NCI-H128 (cell line): ENCODE data around the gene KDM5D.

ENCODE experiments used
- DNase-seq: peaks from one replicate; lab custom pipeline; 2025; ENCODE audit not compliant: unreplicated experiment; lab: John Stamatoyannopoulos, UW

KDM5D gene

GRCh38 chrY:19744381-19745378 is at the start of gene KDM5D:
TSS of gene KDM5D (minus strand) at chrY:19744726. CDS start at chrY:19744534, 192 bp downstream.
- DNase-seq, result no peak

- no peak for DNase-seq
Measured at GRCh38 chrY:19768375-19768774, 23.8 kb upstream of the KDM5D start.

DNA sequence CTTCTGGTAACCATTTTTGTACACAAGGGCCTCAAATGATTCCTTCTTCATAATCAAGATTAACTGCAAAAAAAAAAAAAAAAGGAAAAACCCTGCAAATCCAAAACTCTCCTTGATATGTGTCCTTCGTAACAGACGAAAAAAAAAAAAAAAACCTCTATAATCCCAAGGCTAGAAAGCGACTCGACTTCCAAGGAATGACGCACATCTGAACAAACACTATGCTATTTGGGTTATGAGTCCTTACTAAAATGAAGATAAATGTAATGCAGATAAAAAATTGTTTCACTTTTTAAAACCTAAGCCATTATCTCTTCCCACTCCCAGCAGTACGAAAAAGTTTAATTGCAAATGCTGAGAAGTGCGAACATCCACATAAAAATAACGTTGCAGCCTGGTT is 1.2 kb downstream of the KDM5D start:
- DNase-seq, result no peak

GRCh38 chrY:19742153-19742552 is 2.4 kb downstream of the KDM5D start:
- no peak for DNase-seq

DNA sequence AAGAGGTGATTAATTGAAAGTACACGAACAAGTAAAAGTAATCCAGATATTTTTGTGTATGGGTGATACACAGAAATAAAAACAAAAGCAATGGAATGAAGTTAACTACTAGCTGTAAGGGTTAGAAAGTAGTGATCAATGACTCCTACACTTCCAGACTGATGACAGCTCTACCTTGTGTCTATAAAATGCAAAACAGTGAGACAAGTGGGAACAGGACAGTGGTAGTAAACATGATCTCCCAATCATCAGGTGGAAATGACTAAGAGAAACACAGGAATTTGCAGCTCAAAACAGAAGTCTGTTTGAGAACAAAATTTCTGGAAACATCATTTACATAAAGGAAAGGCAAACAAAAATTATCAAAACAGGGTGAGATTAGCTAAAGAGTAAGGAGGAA is 10.1 kb downstream of the KDM5D start:
- no peak for DNase-seq

DNA sequence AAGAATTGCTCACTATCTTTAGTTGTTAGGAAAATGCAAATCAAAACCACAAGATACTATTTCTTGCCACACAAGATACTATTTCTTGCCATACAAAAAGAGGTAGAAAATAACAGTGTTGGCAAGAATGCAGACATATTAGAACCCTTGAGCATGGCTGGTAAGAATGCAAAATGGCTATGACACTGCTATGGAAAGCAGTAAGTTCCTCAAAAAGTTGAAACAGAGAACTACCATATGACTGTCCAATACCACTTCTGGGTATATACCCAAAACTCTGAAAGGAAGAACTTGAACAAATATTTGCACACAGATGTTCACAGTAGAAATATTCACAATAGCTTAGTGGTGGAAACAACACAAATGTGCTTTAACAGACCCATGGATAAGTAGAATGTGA is 26.6 kb downstream of the KDM5D start:
- DNase-seq, result no peak

- DNase-seq, result no peak
Measured at GRCh38 chrY:19717146-19717545, 27.4 kb downstream of the KDM5D start.

GRCh38 chrY:19715226-19715625 is 29.3 kb downstream of the KDM5D start:
- DNase-seq, result no peak

- no peak for DNase-seq
Measured at GRCh38 chrY:19713430-19713829, 31.1 kb downstream of the KDM5D start.

GRCh38 chrY:19706273-19706672 is 38.3 kb downstream of the KDM5D start:
- no peak for DNase-seq

GRCh38 chrY:19698495-19698894 is 46.0 kb downstream of the KDM5D start:
- no peak for DNase-seq

DNA sequence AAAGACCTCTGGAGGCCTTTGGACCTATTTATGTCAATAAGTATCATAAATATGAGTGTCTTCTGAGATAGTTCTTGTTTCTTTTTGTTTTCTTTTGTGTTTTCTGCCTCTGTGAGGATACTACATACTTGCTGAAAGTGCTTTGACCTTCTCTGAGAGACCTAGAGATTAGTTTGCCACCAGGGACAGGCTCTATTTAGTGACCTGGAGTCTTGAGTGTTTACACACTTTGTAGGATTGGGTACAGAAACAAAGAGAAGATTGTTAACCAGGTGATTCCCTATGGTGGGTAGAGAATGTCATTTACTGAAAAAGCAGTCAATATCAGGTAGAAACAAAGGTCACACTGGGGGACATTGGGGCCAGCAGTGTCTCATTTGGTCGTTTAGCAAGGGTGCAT is 63.7 kb downstream of the KDM5D start:
- DNase-seq, result no peak
